ENCODE measurements around the gene DSTN. TPM values are rescaled to one million over a fixed set of nuclear protein-coding genes. Genes with fewer than 3 reads are reported as not detected.

The DSTN gene
- total and polyA plus RNA-seq, 2 of the 4 experiments (the other 2 are of a cell fraction) = 221 to 269 TPM

- in situ Hi-C loops (cut with MboI; ENCODE audit: low sequenced_read_pairs) = loop anchor here (25.0 kb wide), 1 partner anchor 492 kb away; the partner anchor contains the start of genes KAT14 and PET117
- Histone ChIP-seq H3K9me3 (ENCODE audit: control insufficient read depth, insufficient read depth, low read length) (no peaks in the 10 kb centered on the region), H2AK5ac (ENCODE audit: low read depth, low read length) (no peak overlapping the region), H4K8ac (ENCODE audit: low read depth in 2 of 2, low read length in 2 of 2) (0 out of 4 replicates have a peak overlapping the region, but pooled peaks of 1 of the 2 experiments have one; percentile 15), H3K27ac (ENCODE audit: insufficient read depth, low read length) (no peak overlapping the region), H2BK15ac (ENCODE audit: low read depth, low read length) (no peak overlapping the region), H3K36me3 (ENCODE audit: control insufficient read depth, insufficient read depth, low read length) (peaks cover 52% of the 10 kb centered on the region), H3K27me3 (ENCODE audit: control insufficient read depth, insufficient read depth, low read length) (no peaks in the 10 kb centered on the region), H3K9ac (ENCODE audit: low read depth, low read length) (no peak overlapping the region), H3K14ac (replicated peaks; ENCODE audit: low read depth, low read length) (no peak overlapping the region), H3K4ac (ENCODE audit: low read depth, low read length) (no peak overlapping the region), H2AK9ac (replicated peaks; ENCODE audit: low read depth, low read length, poor library complexity) (no peak overlapping the region), H4K91ac (ENCODE audit: insufficient read depth, low read depth, low read length) (no peak overlapping the region), H2BK20ac (ENCODE audit: low read depth, low read length) (no peak overlapping the region), H3K9me1 (ENCODE audit: insufficient read depth, low read length) (peaks cover 14% of the 10 kb centered on the region), H4K5ac (ENCODE audit: low read depth, low read length) (no peak overlapping the region), H2BK5ac (ENCODE audit: low read depth, low read length, poor library complexity, severe bottlenecking) (no peak overlapping the region), H3K79me1 (ENCODE audit: low read depth in 1 of 2, low read length in 2 of 2) (peaks cover 25 to 99% of the 10 kb centered on the region in 2 experiments), H3K18ac (ENCODE audit: low read depth, low read length) (no peak overlapping the region), H3K4me2 (ENCODE audit: low read depth, low read length) (no peak overlapping the region), H3K56ac (ENCODE audit: extremely low read depth, insufficient read depth, low read length) (no peak overlapping the region), H3K4me3 (ENCODE audit: insufficient read depth, low read depth, low read length) (no peak overlapping the region), H4K20me1 (ENCODE audit: insufficient read depth, low read length) (peaks cover 100% of the 10 kb centered on the region), H3K23ac (ENCODE audit: low read depth, low read length) (peak overlapping the region; percentile 45; the same call in 1 of the 2 replicates), H3K4me1 (ENCODE audit: control insufficient read depth, insufficient read depth, low read length) (peaks cover 30% of the 10 kb centered on the region), H2AFZ (replicated peaks; ENCODE audit: low read length, poor library complexity) (no peak overlapping the region), H2BK120ac (ENCODE audit: low read depth, low read length) (no peak overlapping the region)
- no peak for DNase-seq
- BruUV-seq (replicated peaks) = no TSS peak
- intact Hi-C loops (cut with micrococcal nuclease) = no loop called here
- ChIA-PET POLR2A (ENCODE audit: unreplicated experiment) (no interaction called here), CTCF (no interaction called here)
- TF ChIP-seq CEBPB (IDR thresholded peaks at IDR 0.05; ENCODE audit: low read depth, low read length) (peak; percentile 36; the same call in 1 of the 2 replicates), RAD21 (IDR thresholded peaks at IDR 0.05; ENCODE audit: low read length) (no peak), FOS (IDR thresholded peaks at IDR 0.05; ENCODE audit: low read depth, low read length) (no peak), ELK1 (IDR thresholded peaks at IDR 0.05; ENCODE audit: borderline replicate concordance, low read depth, low read length) (no peak), MXI1 (IDR thresholded peaks at IDR 0.05; ENCODE audit: borderline replicate concordance, low read depth, low read length) (no peak), RFX5 (IDR thresholded peaks at IDR 0.05; ENCODE audit: low read depth, low read length) (no peak)
- ATAC-seq (ENCODE audit: low read depth) = no peak
- 95% methylated on average over 6 of the region's 10 CpGs; no CpG with 5 or more reads in 1 of the 2 experiments for WGBS, 2 experiments (ENCODE audit: extremely low coverage in 2 of 2, insufficient read length in 1 of 2)
- dilution Hi-C loops (cut with HindIII; ENCODE audit: low sequenced_read_pairs, unreplicated experiment) = no loop called here
Observed at GRCh38 chr20:17645546-17646208, 75.8 kb downstream of the DSTN start.
